Fibroblast of skin of left biceps (primary cell): ENCODE data around the gene ZSCAN21.
"Not testable (repeated sequence)": the region's sequence is repeated elsewhere in the genome, so short reads cannot be mapped to it uniquely, and the experiment has no call there.

Experiments used
- DNase-seq, 2 experiments: peaks; one replicate each; pipeline ENCODE4 v3.0.0-alpha.2; 2013; ENCODE audit warnings: low read depth in 2 of 2

The ZSCAN21 gene

DNA sequence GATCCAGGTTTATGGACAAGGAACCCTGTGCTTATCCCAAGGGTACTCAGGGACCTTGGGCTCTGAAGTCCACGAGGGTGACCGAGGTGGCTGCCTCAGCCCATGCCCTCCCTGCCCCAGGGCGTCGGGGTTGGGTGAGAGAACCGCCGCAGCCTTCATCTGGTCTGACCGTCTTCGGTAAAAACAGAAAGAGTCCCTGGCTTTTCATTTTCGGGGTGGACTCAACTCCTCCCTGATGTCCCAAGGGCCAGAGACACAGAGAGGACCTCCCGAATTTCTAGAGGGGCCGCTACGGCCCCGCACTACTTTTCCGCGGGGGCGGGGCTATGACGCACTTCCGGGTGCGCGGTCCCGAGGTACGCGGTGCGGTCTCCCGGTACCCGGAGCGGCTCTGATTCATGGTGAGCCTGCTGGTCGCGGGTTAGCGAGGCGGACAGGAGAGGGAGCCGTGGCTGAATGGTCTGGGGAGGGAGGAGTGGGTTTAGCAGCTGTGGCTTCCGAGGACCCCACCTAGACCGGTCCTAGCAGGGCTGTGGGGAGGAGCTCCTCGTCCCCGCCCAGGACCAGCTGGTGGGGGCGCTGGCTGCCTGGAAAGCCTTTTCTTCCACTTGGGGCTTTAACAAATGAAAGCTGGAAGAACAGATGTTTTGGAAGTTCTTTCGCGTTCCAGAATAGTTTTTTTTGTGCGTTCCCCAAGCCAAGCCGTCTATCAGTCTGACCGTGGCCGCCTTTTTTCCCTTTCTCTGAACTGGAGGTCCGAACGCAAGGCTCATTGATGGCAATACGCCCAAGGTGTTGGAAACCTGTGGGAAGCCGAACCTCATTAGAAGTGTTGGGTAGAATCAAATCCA, at the start of gene ZSCAN21:
Gene ZSCAN21 (plus strand): TSS at position 334 of the 851 bp plus-strand sequence. CDS start 7,233 bp downstream, outside the sequence.
- DNase-seq, result peak; percentile 53 to 58

GRCh38 chr7:100000239-100000638, 49.3 kb upstream of the ZSCAN21 start:
- DNase-seq, result no peak

DNA sequence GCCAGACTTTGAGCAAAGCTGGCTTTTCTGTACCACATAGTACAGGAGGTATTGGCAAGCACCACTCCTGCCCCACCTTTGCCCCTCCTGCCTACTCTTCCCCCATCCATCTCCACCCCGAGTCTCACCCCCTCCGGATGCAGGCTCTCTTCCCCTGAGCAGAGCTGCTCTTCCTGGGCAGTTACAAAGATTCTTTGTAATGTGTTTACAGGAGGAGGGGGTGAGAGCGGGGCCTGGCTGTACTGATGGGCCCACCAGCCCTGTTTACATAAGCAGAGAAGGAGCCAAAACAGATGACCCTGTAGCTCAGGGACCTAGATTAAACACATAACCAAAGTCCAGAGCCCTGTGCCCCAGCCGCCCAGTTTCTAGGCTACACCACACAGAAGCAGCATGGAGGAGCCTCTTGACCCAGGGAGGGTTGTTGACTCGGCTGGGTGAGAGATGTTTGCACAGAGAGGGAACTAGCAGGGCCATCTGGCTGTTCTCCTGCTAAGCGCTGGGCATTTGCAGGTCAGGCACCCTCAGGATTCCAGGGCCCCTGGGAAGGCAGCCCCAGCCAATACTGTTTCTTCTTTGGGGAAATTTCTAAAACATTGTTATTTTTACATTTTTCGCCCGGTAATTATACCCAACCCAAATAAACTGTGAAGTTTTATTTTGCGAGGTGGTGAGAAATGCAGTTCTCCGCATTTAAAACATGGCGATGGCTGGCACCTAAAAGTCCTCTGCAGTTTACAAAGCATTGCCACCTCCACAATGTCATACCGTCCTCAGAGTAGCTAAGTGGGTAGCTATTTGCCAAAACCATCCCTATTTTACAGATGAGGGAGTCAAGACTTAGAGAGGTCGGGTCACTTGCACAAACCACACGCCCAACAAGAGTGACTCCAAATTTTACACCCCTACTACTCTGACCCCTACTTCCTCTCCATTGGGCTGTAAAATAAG, 45.6 kb upstream of the ZSCAN21 start:
- DNase-seq, result no peak

DNA sequence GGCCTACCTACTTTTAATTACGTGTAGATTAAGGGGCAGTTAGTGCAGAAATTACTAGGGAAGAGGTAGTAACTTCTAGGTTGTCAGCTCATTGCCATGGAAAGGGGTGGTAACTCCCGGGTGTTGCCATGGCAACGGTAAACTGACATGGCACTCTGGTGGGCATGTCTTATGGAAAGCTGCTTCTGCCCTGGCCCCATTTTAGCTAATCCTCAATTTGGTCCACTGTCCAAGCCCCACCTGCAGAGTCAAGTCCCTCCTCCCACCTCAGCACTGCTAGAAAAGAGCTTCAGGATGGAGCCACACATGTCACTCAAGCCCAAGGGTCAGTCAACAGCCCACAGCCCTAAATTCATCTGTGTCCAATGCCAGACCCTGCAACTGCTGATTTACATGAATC, 41.7 kb upstream of the ZSCAN21 start:
- no peak for DNase-seq

DNA sequence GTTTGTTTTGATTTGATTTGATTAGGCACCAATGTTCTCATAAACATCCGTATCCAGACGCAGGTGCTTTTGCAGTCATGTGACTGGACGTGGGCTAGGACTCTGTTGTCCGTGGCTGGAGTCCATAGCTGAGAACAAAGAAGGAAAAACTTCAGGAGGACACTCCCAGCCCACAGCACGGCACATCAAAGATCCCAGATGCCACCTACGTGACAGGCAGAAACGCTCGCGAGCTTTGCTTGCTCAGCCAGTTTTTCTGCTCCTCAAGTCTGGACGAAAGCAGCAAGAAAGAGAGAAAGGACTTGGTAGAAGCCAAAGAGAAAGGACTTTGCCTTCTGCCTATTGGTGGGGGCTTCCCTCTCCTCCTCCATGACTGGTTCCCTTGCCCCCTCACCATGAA, 41.0 kb upstream of the ZSCAN21 start:
- no peak for DNase-seq

DNA sequence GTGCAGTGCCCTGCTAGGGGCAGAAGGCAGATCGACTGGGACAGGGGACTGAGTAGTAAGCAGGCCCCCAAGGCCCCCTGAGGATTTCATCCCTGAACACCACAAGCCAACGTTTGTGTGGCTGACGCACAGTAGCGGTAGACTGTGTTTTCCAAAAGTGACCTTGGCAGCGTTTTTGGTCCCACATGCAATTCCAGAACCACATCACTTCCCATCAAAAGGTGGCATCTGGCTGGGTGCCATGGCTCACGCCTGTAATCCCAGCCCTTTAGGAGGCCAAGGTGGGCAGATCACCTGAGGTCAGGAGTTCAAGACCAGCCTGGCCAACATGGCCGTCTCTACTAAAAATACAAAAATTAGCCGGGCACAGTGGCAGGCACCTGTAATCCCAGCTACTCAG, 39.6 kb upstream of the ZSCAN21 start:
- DNase-seq, result not testable (repeated sequence)

GRCh38 chr7:100010901-100011300, 38.7 kb upstream of the ZSCAN21 start:
- DNase-seq, result no peak

- no peak for DNase-seq
Observed at GRCh38 chr7:100011516-100011915, 38.1 kb upstream of the ZSCAN21 start.

DNA sequence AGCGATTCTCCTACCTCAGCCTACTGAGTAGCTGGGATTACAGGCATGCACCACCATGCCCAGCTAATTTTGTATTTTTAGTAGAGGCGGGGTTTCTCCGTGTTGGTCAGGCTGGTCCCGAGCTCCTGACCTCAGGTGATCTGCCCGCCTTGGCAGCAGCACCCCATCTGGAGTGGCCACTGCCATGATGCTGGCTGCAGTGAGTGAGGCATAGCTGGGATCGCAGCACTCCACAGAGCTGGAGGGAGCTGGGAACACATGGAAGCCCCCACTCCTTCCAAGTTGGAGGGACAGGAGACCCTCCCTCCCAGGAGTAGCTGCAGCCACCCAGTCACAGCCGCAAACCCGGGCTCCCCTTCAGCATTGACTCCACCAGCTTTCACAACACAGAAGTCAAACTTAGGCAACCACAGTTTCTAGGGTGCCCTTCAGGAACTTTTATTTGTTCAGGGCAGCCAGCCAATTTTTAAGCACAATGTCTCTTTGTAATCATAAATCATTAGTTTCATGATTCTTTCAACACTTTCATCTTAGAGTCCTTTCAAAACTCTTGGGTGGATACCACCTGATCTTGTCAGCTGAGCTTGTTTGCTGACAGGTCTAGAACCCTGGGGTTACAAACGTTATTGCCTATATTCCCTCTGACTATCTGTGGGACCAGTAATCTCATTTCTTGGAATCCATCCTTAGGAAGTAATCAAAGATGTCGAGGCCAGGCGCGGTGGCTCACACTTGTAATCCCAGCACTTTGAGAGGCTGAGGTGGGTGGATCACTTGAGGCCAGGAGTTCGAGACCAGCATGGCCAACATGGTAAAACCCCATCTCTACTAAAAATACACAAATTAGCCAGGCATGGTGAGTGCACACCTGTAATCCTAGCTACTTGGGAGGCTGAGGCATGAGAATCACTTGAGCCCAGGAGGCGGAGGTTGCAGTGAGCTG, 36.9 kb upstream of the ZSCAN21 start:
- not testable (repeated sequence) for DNase-seq

DNA sequence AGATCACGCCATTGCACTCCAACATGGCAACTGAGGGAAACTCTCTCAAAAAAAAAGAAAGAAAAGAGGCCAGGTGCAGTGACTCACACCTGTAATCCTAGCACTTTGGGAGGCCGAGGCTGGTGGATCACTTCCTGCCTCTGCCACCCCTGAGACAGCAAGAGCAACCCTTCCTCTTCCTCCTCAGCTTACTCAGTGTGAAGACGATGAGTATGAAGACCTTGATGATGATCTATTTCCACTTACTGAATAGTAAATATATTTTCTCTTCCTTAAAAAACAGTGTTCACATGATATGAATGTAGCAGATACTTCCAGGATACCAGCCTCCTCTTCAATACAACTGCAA, 36.3 kb upstream of the ZSCAN21 start:
- DNase-seq, result no peak

DNA sequence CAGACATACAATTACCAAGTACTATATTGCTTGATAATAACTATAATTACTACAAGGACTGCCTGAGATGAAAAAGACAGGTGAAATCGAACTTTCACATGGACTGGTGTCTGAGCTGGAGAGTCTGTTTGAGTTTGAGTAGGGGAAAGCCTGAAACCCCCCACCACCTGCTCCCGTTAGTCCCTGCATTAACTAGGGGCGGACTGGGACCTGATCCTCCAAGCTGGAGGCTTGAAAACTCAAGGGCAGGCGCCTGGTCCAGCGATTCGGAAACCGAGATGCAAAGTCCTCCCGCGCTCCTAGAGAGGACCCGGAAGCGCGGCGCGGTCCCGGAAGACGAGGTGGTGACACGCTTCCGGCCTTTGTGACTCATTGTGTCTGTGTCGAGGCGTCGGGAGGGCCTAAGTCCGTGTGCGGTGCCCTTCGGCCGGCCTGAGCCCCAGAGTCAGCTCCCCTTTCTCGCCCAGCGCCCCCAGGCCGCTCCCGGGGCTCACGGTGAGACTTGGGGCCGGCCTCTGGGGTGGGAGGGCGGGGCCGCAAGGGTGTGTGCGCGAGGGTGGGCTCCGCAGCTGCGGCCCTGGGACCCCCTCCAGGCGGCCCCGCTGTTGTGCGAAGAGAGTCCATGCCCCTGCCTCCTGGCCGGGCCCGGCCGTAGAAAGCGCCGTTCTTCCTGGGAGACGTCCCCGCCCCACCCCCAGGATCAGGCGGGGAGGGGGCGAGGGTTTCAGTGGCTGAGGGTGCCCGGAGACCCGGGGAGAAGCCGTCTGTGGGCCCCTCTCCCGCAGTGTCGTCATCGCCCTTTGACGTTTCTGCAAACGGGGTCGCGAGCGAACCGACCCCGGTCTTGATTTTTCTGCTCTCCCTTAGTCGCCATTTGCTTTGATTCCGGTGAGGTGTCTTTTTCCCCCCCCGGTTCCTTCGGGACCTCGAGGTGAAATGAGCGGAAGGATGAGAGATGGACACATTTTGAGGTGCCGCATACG, 34.1 kb upstream of the ZSCAN21 start, which contains the start of gene ZKSCAN1:
Gene ZKSCAN1 (plus strand): TSS at position 365 of the 983 bp plus-strand sequence. CDS start 7,911 bp downstream, outside the sequence.
- peak; percentile 77 to 82 for DNase-seq

DNA sequence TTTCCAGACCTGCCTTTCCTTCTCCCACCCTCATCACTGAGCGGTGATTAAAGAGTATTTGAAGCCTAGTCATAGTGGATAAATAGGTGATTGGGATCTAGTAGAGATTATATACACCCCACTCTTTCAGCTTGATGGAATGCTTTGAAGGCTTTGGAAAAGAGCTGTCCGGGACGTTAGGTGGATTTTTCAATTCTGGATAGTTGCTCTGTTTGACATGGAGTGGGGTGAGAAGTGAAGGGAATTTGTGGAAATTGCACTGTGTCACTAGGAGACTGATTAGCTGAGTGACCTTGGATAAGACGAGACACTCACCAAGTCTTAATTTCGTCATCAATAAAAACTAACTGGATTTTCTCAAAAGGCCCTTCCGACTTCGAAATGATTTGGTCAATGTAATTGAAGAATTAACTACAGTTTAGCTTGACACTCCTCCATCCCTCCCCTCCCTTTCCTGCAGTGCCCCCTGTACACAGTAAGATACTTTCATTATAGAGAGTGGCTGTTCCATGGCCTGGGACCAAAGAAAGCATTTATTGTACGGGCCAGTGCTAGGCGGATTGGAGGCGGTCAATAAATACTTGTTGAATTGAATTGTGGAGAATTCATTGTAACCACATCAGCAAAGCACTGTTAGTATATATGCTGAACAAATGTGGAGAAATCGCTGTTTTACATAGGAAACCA, 33.2 kb upstream of the ZSCAN21 start:
- DNase-seq, result no peak

GRCh38 chr7:100017300-100017699, 32.3 kb upstream of the ZSCAN21 start:
- DNase-seq, result no peak

DNA sequence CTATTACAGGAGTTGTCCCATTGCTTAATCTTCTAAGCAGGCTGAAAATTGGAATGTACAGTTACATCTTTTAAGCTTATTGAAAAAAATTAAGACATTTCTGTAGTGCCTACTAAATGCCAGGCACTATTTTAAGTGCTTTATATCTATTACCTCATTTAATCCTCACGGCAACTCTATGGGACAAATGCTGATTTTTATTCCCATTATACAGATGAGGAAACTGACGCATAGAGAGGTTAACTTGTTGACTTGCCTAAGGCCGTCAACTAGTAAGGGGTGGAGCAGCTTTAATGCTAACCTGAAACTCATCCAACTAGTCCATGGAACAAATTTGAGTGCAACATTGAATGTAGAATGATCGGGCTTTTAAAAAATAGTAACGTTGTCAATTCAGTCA, 31.7 kb upstream of the ZSCAN21 start:
- no peak for DNase-seq

DNA sequence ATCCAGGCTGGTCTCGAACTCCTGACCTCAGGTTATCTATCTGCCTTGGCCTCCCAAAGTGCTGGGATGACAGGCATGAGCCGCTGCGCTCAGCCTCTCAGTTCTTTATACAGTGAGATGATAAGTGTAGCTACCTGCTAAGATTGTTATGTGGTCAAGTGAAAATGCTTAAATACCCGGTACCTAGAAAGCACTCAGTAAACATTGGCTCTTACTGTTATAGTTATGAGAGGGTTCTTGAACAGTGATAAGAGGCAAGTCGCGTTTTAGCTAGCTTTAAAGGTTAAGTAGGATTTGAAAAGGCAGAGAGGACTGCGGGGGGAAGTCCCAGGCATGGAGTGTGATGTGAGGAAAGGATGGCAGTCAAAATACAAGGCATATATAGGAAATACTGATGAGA, 29.7 kb upstream of the ZSCAN21 start:
- DNase-seq, result no peak

DNA sequence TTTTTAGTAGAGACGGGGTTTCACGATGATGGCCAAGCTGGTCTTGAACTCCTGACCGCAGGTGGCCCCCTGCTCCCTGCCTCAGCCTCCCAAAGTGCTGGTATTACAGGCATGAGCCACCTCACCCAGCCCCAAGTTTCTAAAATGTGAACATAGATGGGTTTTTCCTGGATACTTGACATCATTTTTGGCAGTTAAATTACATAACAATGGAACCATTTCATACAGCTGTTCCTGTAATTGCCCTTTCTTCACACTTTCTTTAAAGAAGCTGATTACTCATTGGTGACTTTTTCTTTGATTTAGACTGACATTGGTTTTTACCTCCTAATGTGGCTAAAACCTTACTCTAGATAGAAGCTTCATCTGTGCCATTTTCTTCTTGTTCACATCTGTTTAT, 28.3 kb upstream of the ZSCAN21 start:
- DNase-seq, result no peak

GRCh38 chr7:100022621-100023020, 27.0 kb upstream of the ZSCAN21 start:
- no peak for DNase-seq

DNA sequence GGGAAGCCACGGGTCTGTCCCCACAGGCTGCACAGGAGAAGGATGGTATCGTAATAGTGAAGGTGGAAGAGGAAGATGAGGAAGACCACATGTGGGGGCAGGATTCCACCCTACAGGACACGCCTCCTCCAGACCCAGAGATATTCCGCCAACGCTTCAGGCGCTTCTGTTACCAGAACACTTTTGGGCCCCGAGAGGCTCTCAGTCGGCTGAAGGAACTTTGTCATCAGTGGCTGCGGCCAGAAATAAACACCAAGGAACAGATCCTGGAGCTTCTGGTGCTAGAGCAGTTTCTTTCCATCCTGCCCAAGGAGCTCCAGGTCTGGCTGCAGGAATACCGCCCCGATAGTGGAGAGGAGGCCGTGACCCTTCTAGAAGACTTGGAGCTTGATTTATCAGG, 26.0 kb upstream of the ZSCAN21 start:
- DNase-seq, result no peak

- DNase-seq, result no peak
Observed at GRCh38 chr7:100024020-100024619, 25.5 kb upstream of the ZSCAN21 start.
